Loucy (cell line): ENCODE data around the gene POC1B.

ENCODE experiments used
- H2AFZ ChIP-seq: fragments of 200-600 bp; sonication (generic); 2 replicates; pipeline ENCODE4 v1.6.0; 2016; ENCODE audit warnings: antibody characterized with exemption, mild to moderate bottlenecking, low read length, moderate library complexity
- H3F3A ChIP-seq: fragments of 200-600 bp; 2 replicates; pipeline ENCODE4 v1.6.0; 2016; ENCODE audit warnings: antibody characterized with exemption, low read depth, mild to moderate bottlenecking
- H3K27me3 ChIP-seq: fragments of 200-600 bp; sonication (generic); 2 replicates; pipeline ENCODE4 v1.6.1; 2014; ENCODE audit warnings: low read length, mild to moderate bottlenecking; ENCODE audit not compliant: insufficient read depth, poor library complexity, severe bottlenecking
- H3K36me3 ChIP-seq: fragments of 200-600 bp; sonication (generic); 2 replicates; pipeline ENCODE4 v1.6.1; 2016; ENCODE audit warnings: low read length; ENCODE audit not compliant: insufficient read depth
- H3K4me1 ChIP-seq: fragments of 200-600 bp; sonication (generic); 2 replicates; pipeline ENCODE4 v1.5.1; 2014; ENCODE audit warnings: low read length, mild to moderate bottlenecking; ENCODE audit not compliant: insufficient read depth, poor library complexity, severe bottlenecking
- H3K4me2 ChIP-seq: fragments of 200-600 bp; sonication (generic); 2 replicates; pipeline ENCODE4 v1.6.0; 2014; ENCODE audit warnings: antibody characterized with exemption, low read length, low read depth, mild to moderate bottlenecking; ENCODE audit not compliant: poor library complexity, severe bottlenecking
- H3K4me3 ChIP-seq: fragments of 200-600 bp; sonication (generic); 2 replicates; pipeline ENCODE4 v1.5.1; 2014; ENCODE audit warnings: low read length, mild to moderate bottlenecking, mixed read lengths; ENCODE audit not compliant: poor library complexity, severe bottlenecking
- H3K79me2 ChIP-seq: fragments of 200-600 bp; sonication (generic); 2 replicates; pipeline ENCODE4 v1.6.1; 2014; ENCODE audit warnings: low read length; ENCODE audit not compliant: insufficient read depth
- H3K9ac ChIP-seq: fragments of 200-600 bp; sonication (generic); 2 replicates; pipeline ENCODE4 v1.6.0; 2014; ENCODE audit warnings: mild to moderate bottlenecking, low read depth, low read length, moderate library complexity; ENCODE audit not compliant: poor library complexity, severe bottlenecking
- H3K9me2 ChIP-seq: fragments of 200-600 bp; sonication (generic); replicated peaks from 2 replicates; pipeline ENCODE4 v1.6.1; 2016; ENCODE audit warnings: low read depth, low read length, mixed read lengths
- H3K9me3 ChIP-seq: fragments of 200-600 bp; sonication (generic); 2 replicates; pipeline ENCODE4 v1.6.1; 2014; ENCODE audit warnings: mild to moderate bottlenecking, antibody characterized with exemption, low read length, low read depth; ENCODE audit not compliant: insufficient read depth
- H4K20me1 ChIP-seq: fragments of 200-600 bp; sonication (generic); 2 replicates; pipeline ENCODE4 v1.6.0; 2014; ENCODE audit warnings: antibody characterized with exemption, low read length, mild to moderate bottlenecking; ENCODE audit not compliant: insufficient read depth, poor library complexity, severe bottlenecking
- CTCF ChIP-seq: fragments of 200-600 bp; sonication (generic); conservative IDR thresholded peaks from 2 replicates; pipeline ENCODE4 v1.5.1; 2014; ENCODE audit warnings: mild to moderate bottlenecking, antibody characterized with exemption, low read length
- EZH2phosphoT487 ChIP-seq: fragments of 200-600 bp; IDR thresholded peaks from 2 replicates; pipeline ENCODE4 v1.6.1; 2018; ENCODE audit warnings: antibody characterized with exemption, mild to moderate bottlenecking, moderate library complexity, borderline replicate concordance

POC1B gene

GRCh38 chr12:89379839-89380467, 145.9 kb downstream of the POC1B start:
- no peak for TF ChIP-seq CTCF
- TF ChIP-seq EZH2phosphoT487, result no peak
- Histone ChIP-seq H3K4me3 (no peak overlapping the region), H3K79me2 (no peaks in the 10 kb centered on the region), H3K9me3 (no peaks in the 10 kb centered on the region), H3F3A (no peaks in the 10 kb centered on the region), H4K20me1 (no peaks in the 10 kb centered on the region), H3K27me3 (no peaks in the 10 kb centered on the region), H3K4me1 (no peaks in the 10 kb centered on the region), H3K4me2 (no peak overlapping the region), H3K36me3 (no peaks in the 10 kb centered on the region), H3K9ac (no peak overlapping the region), H3K9me2 (no peaks in the 10 kb centered on the region), H2AFZ (no peak overlapping the region)

GRCh38 chr12:89379148-89379838, 146.6 kb downstream of the POC1B start:
- Histone ChIP-seq H3K4me1 (no peaks in the 10 kb centered on the region), H3K9ac (no peak overlapping the region), H3K79me2 (no peaks in the 10 kb centered on the region), H3K4me2 (no peak overlapping the region), H3K4me3 (no peak overlapping the region), H2AFZ (no peak overlapping the region), H3K9me3 (no peaks in the 10 kb centered on the region), H3K36me3 (no peaks in the 10 kb centered on the region), H4K20me1 (no peaks in the 10 kb centered on the region), H3K27me3 (no peaks in the 10 kb centered on the region), H3F3A (no peaks in the 10 kb centered on the region), H3K9me2 (no peaks in the 10 kb centered on the region)
- TF ChIP-seq CTCF, result no peak
- TF ChIP-seq EZH2phosphoT487, result no peak

- Histone ChIP-seq H3K9me2 (no peaks in the 10 kb centered on the region), H3K9me3 (no peaks in the 10 kb centered on the region), H2AFZ (no peak overlapping the region), H3K9ac (no peak overlapping the region), H3K4me3 (no peak overlapping the region), H3K4me2 (no peak overlapping the region), H3K36me3 (no peaks in the 10 kb centered on the region), H3K4me1 (no peaks in the 10 kb centered on the region), H3F3A (no peaks in the 10 kb centered on the region), H4K20me1 (no peaks in the 10 kb centered on the region), H3K79me2 (no peaks in the 10 kb centered on the region), H3K27me3 (no peaks in the 10 kb centered on the region)
- TF ChIP-seq CTCF, result no peak
- no peak for TF ChIP-seq EZH2phosphoT487
These were observed 149.0 kb downstream of the POC1B start for GRCh38 chr12:89376844-89377243.
